22Rv1 (cell line): ENCODE data around the gene SGSH.
A peak's percentile ranks its signal among the peaks of the same experiment; 100 is the strongest.

Experiments used
- H3K27ac ChIP-seq: fragments of 450-650 bp; 2 replicates; pipeline ENCODE4 v1.5.1; 2017
- CTCF ChIP-seq: fragments of 450-650 bp; IDR thresholded peaks from 2 replicates; pipeline ENCODE4 v1.5.1; 2017; ENCODE audit warnings: mild to moderate bottlenecking
- ZFX ChIP-seq: fragments of 450-650 bp; IDR thresholded peaks from 2 replicates; pipeline ENCODE4 v1.6.1; 2017; ENCODE audit warnings: antibody characterized with exemption, borderline replicate concordance

Gene SGSH

DNA sequence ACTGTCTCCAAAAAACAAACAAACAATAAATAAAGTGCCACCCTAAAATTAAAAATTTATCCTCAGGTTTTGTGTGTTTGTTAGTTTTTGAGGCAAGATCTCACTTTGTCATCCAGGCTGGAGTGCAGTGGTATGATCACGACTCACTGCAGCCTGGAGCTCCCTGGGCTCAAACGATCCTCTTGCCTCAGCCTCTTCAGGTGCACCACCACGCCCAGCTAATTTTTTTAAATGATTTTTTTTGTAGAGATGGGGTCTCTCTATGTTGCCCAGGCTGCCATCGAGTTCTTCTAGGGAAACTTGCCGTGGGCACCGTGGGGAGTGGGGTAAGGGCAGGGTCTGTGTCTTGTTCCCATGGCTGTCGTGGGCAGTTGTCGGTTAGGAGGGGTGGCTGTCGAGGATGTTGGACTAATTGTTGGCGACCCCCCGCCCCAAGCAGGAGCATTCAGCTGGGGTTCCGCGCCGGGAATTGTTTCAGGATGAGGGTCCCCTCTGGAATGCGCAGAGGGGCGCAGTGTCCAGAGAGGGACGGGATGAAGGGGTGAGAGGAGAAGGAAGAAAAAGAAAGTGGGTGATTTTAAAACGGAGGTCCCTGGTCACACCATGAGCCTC is 39.4 kb upstream of the SGSH start:
- no peak for TF ChIP-seq ZFX
- TF ChIP-seq CTCF, result no peak

GRCh38 chr17:80258296-80258695 is 38.2 kb upstream of the SGSH start:
- H3K27ac ChIP-seq, result peak overlapping the region; percentile 83

More for the DNA sequence above, 39.4 kb upstream of the SGSH start:
- peak overlapping the region; percentile 83 for H3K27ac ChIP-seq

DNA sequence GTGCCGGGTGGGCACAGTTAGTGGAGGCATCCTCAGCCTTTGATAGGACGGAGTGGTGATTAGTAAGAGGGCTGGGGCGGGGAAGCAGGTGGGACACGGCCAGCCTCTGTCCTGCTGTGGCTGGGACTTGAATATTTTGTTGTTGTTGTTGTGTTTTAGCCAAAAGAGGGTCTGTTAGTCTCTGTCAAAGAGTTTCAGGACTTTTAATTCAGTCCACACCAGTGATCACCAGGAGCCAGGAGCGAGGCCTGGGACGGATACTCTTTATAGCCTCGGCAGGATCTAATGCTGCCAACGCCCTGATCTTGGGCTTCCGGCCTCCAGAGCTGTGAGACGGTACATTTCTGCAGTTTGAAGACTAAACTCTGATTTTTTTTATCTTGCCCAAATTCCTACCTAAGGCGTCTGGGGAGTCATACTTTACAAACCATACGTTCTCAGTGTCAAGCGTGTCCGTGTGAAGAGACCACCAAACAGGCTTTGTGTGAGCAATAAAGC is 37.6 kb upstream of the SGSH start:
- TF ChIP-seq ZFX (no peak), CTCF (no peak)
- peak overlapping the region; percentile 83 for H3K27ac ChIP-seq

DNA sequence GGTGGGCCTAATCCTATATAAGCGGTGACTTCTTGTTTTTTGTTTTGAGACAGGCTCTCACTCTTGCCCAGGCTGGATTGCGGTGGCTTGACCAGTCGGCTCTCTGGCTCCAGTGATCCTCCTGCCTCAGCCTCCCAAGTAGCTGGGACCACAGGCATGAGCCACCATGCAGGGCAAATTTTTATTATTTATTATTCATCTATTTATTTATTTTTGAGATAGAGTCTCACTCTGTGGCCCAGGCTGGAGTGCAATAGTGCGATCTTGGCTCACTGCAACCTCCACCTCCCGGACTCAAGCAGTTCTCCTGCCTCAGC is 35.9 kb upstream of the SGSH start:
- peak overlapping the region; percentile 80; the same call in 1 of the 2 replicates for H3K27ac ChIP-seq
- TF ChIP-seq CTCF (no peak), ZFX (no peak)

DNA sequence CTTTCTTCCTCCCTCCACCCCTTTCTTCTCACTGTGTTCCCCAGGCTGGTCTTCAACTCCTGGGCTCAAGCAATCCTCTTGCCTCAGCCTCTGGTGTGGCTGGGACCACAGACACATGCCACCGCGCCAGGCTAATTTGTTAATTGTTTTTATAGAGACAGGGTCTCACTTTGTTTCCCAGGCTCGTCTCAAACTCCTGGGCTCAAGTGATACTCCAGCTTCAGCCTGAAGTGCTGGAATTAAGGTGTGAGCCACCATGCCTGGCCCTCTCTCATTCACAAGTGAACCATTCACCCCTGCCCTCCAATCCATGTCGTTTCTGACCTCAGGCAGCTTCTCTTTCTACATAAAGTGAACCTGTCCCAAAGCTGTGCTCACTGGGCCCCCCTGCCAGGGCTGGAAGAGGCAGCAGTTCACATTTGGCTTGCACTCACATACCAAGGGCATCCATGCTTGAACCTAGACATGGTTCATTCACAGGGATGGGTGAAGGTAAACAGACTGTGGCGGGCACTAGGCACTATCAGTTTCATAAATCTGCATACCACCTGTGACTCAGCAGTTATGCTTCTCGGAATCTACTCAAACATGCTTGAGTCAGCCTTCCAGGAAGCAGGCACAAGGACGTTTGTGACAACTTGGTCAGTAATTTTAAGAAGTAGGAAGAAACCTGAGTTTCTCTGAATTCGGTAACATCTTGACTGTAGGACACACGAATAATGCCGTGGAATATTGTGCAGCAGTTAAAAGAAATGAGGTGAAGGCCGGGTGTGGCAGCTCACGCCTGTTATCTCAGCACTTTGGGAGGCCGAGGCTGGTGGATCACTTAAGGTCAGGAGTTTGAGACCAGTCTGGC is 34.5 kb upstream of the SGSH start:
- no peak for TF ChIP-seq ZFX
- peak overlapping the region; percentile 80 for H3K27ac ChIP-seq

GRCh38 chr17:80253631-80254395 is 33.7 kb upstream of the SGSH start:
- no peak for TF ChIP-seq ZFX
- no peak for TF ChIP-seq CTCF
- H3K27ac ChIP-seq, result peak overlapping the region; percentile 80

DNA sequence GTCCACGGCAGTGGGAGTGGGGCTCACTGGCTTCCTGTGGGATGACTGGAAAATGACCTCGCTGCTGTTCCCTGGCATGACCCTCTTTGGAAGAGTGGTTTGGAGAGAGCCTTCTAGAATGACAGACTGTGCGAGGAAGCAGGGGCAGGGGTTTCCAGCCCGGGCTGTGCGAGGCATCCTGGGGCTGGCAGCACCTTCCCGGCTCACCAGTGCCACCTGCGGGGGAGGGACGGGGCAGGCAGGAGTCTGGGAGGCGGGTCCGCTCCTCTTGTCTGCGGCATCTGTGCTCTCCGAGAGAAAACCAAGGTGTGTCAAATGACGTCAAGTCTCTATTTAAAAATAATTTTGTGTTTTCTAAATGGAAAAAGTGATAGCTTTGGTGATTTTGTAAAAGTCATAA is 32.7 kb upstream of the SGSH start:
- no peak overlapping the region for H3K27ac ChIP-seq
- TF ChIP-seq CTCF (peak; percentile 89), ZFX (no peak)

- TF ChIP-seq ZFX, result no peak
- TF ChIP-seq CTCF, result no peak
- H3K27ac ChIP-seq, result no peak overlapping the region
Observed at GRCh38 chr17:80251966-80252365, 31.8 kb upstream of the SGSH start.
